HEK293 (cell line): Measurements from ENCODE around the gene UBTD1.

ENCODE experiments used
- CTCF ChIP-seq: fragments of 450-650 bp; formaldehyde crosslinking; IDR thresholded peaks from 2 replicates; pipeline ENCODE4 v1.5.1; 2016; ENCODE audit warnings: missing biosample characterization, missing genetic modification characterization
- PRDM10 ChIP-seq: fragments of 450-650 bp; formaldehyde crosslinking; IDR thresholded peaks from 2 replicates; pipeline ENCODE4 v1.5.1; 2016; ENCODE audit warnings: missing biosample characterization, missing genetic modification characterization
- REPIN1 ChIP-seq: fragments of 450-650 bp; formaldehyde crosslinking; IDR thresholded peaks from 2 replicates; pipeline ENCODE4 v1.5.1; 2017; ENCODE audit warnings: missing biosample characterization, missing genetic modification characterization, low read depth
- ZBTB7A ChIP-seq: fragments of 450-650 bp; formaldehyde crosslinking; IDR thresholded peaks from 2 replicates; pipeline ENCODE4 v1.5.1; 2016; ENCODE audit warnings: low read depth, missing biosample characterization, missing genetic modification characterization
- ZFP41 ChIP-seq: fragments of 450-650 bp; formaldehyde crosslinking; IDR thresholded peaks from 2 replicates; pipeline ENCODE4 v1.5.1; 2016; ENCODE audit warnings: missing biosample characterization, missing genetic modification characterization, borderline replicate concordance
- ZNF140 ChIP-seq: fragments of 450-650 bp; formaldehyde crosslinking; IDR thresholded peaks from 2 replicates; pipeline ENCODE4 v1.5.1; 2016; ENCODE audit warnings: missing biosample characterization, missing genetic modification characterization
- ZNF174 ChIP-seq: fragments of 450-650 bp; formaldehyde crosslinking; IDR thresholded peaks from 2 replicates; pipeline ENCODE4 v1.5.0; 2017; ENCODE audit warnings: missing biosample characterization, mild to moderate bottlenecking, missing genetic modification characterization
- ZNF23 ChIP-seq: fragments of 450-650 bp; formaldehyde crosslinking; IDR thresholded peaks from 2 replicates; pipeline ENCODE4 v1.5.1; 2016; ENCODE audit warnings: missing biosample characterization, missing genetic modification characterization, borderline replicate concordance
- ZNF24 ChIP-seq: fragments of 450-650 bp; formaldehyde crosslinking; IDR thresholded peaks from 2 replicates; pipeline ENCODE4 v1.5.1; 2016; ENCODE audit warnings: missing biosample characterization, missing genetic modification characterization
- ZNF629 ChIP-seq: fragments of 450-650 bp; formaldehyde crosslinking; IDR thresholded peaks from 2 replicates; pipeline ENCODE4 v1.5.1; 2017; ENCODE audit warnings: missing biosample characterization, missing genetic modification characterization
- ZNF639 ChIP-seq: fragments of 450-650 bp; formaldehyde crosslinking; IDR thresholded peaks from 2 replicates; pipeline ENCODE4 v1.5.1; 2016; ENCODE audit warnings: missing biosample characterization, missing genetic modification characterization
- ZNF660 ChIP-seq: fragments of 450-650 bp; IDR thresholded peaks from 2 replicates; pipeline ENCODE4 v1.5.1; 2018; ENCODE audit warnings: missing biosample characterization, mild to moderate bottlenecking, missing genetic modification characterization
- ZNF768 ChIP-seq: fragments of 450-650 bp; formaldehyde crosslinking; IDR thresholded peaks from 2 replicates; pipeline ENCODE4 v1.5.1; 2018; ENCODE audit warnings: missing biosample characterization, mild to moderate bottlenecking, missing genetic modification characterization
- ZNF777 ChIP-seq: fragments of 450-650 bp; formaldehyde crosslinking; IDR thresholded peaks from 2 replicates; pipeline ENCODE4 v1.5.1; 2017; ENCODE audit warnings: missing biosample characterization, missing genetic modification characterization, borderline replicate concordance

- TF ChIP-seq ZFP41 (tag by site-specific recombination) (no peak), ZNF660 (tag by site-specific recombination) (no peak), ZNF777 (tag by site-specific recombination) (no peak), ZNF639 (no peak), REPIN1 (tag by site-specific recombination) (no peak), ZNF629 (tag by site-specific recombination) (no peak), ZBTB7A (no peak), CTCF (no peak), ZNF140 (tag by site-specific recombination) (no peak), PRDM10 (tag by site-specific recombination) (no peak), ZNF174 (tag by site-specific recombination) (no peak), ZNF23 (tag by site-specific recombination) (no peak), ZNF768 (tag by site-specific recombination) (no peak), ZNF24 (tag by site-specific recombination) (no peak)
Observed at GRCh38 chr10:97522937-97523336, 24.2 kb downstream of the UBTD1 start.
